MM.1S (cell line): ENCODE results near the gene OR2H1.

Experiments
- CTCF ChIP-seq: fragments of 300-600 bp; sonication (generic); IDR thresholded peaks from 2 replicates; pipeline ENCODE4 v1.5.1; 2016; ENCODE audit warnings: antibody characterized with exemption, low read length, mixed read lengths
- EZH2 ChIP-seq: fragments of 300-600 bp; sonication (generic); optimal IDR thresholded peaks from 2 replicates; pipeline ENCODE3; 2017; ENCODE audit warnings: low read depth, mild to moderate bottlenecking, antibody characterized with exemption, low read length, mixed read lengths
- EZH2phosphoT487 ChIP-seq: fragments of 300-600 bp; sonication (generic); IDR thresholded peaks from 2 replicates; pipeline ENCODE4 v1.6.1; 2018; ENCODE audit warnings: antibody characterized with exemption, low read length

- no peak for TF ChIP-seq EZH2
- TF ChIP-seq CTCF, result no peak
- no peak for TF ChIP-seq EZH2phosphoT487
These were observed 52.8 kb downstream of the OR2H1 start for GRCh38 chr6:29509711-29510110.
